ENCODE data around the gene PRX. TPM values are rescaled to one million over a fixed set of nuclear protein-coding genes. Genes with fewer than 3 reads are reported as not detected.
"Not testable (repeated sequence)": the region's sequence is repeated elsewhere in the genome, so short reads cannot be mapped to it uniquely, and the experiment has no call there.

Gene PRX
- total RNA-seq, 2 donors from 2014 or later: 0.77 to 1.6 TPM

GRCh38 chr19:40443131-40443999 lies 30.2 kb upstream of the PRX start:
- Mint-ChIP-seq H3K27ac (peak overlapping the region; percentile 89 to 98), H3K9me3 (no peaks in the 10 kb centered on the region), H3K36me3 (peaks cover 12 to 15% of the 10 kb centered on the region in 2 donors)
- ATAC-seq: peak; percentile 76 to 84
- DNase-seq (ENCODE audit: low spot score in 2 of 2): peak; percentile 96 to 98

GRCh38 chr19:40442328-40443130 lies 29.4 kb upstream of the PRX start:
- peak overlapping the region; percentile 89 to 95 for H3K27ac Mint-ChIP-seq
- no peak for DNase-seq (ENCODE audit: low spot score in 2 of 2)
- H3K9me3 Mint-ChIP-seq: no peaks in the 10 kb centered on the region
- ATAC-seq: no peak
- peaks cover 12 to 15% of the 10 kb centered on the region in 2 donors for H3K36me3 Mint-ChIP-seq

GRCh38 chr19:40441719-40442253 lies 28.6 kb upstream of the PRX start:
- H3K27ac Mint-ChIP-seq: peak overlapping the region; percentile 89 to 95
- ATAC-seq (no peak), DNase-seq (ENCODE audit: low spot score in 2 of 2) (no peak)
- H3K36me3 Mint-ChIP-seq: peaks cover 12 to 15% of the 10 kb centered on the region in 2 donors
- no peaks in the 10 kb centered on the region for H3K9me3 Mint-ChIP-seq

GRCh38 chr19:40438284-40438683 lies 25.1 kb upstream of the PRX start:
- Mint-ChIP-seq H3K27ac (peak overlapping the region in 1 of 2 donors; percentile 52), H3K36me3 (peaks cover 6 to 8% of the 10 kb centered on the region in 2 donors)
- ATAC-seq: no peak

GRCh38 chr19:40433391-40434216 lies 20.4 kb upstream of the PRX start:
- H3K27ac Mint-ChIP-seq: peak overlapping the region; percentile 95 to 99
- no peaks in the 10 kb centered on the region for H3K9me3 Mint-ChIP-seq
- peak; percentile 90 to 95 for ATAC-seq
- H3K36me3 Mint-ChIP-seq: peaks cover 0 to 7% of the 10 kb centered on the region in 2 donors
- DNase-seq (ENCODE audit: low spot score in 2 of 2): peak; percentile 48 to 65

More at GRCh38 chr19:40438284-40438683, 25.1 kb upstream of the PRX start:
- DNase-seq (ENCODE audit: low spot score in 2 of 2): no peak
- H3K9me3 Mint-ChIP-seq: no peaks in the 10 kb centered on the region

GRCh38 chr19:40432760-40433159 lies 19.6 kb upstream of the PRX start:
- ATAC-seq; H3K9me3 Mint-ChIP-seq; H3K36me3 Mint-ChIP-seq; DNase-seq (ENCODE audit: low spot score in 2 of 2): not testable (repeated sequence)
- peak overlapping the region; percentile 95 to 99 for H3K27ac Mint-ChIP-seq

GRCh38 chr19:40431698-40432097 lies 18.5 kb upstream of the PRX start:
- ATAC-seq: no peak
- no peak for DNase-seq (ENCODE audit: low spot score in 2 of 2)
- no peak overlapping the region for H3K27ac Mint-ChIP-seq
- H3K9me3 Mint-ChIP-seq: no peaks in the 10 kb centered on the region
- H3K36me3 Mint-ChIP-seq: peaks cover 0 to 7% of the 10 kb centered on the region in 2 donors

GRCh38 chr19:40430242-40430641 lies 17.1 kb upstream of the PRX start:
- not testable (repeated sequence) for DNase-seq (ENCODE audit: low spot score in 2 of 2); H3K9me3 Mint-ChIP-seq; H3K36me3 Mint-ChIP-seq; H3K27ac Mint-ChIP-seq; ATAC-seq

GRCh38 chr19:40428197-40428596 lies 15.0 kb upstream of the PRX start:
- peaks cover 9 to 12% of the 10 kb centered on the region in 2 donors for H3K36me3 Mint-ChIP-seq
- H3K27ac Mint-ChIP-seq; DNase-seq (ENCODE audit: low spot score in 2 of 2); ATAC-seq; H3K9me3 Mint-ChIP-seq: not testable (repeated sequence)

- H3K27ac Mint-ChIP-seq: peak within 1 kb of the TSS; percentile 95 to 97
- H3K36me3 Mint-ChIP-seq: peaks cover 14 to 20% of the 10 kb centered on the region in 2 donors
- ATAC-seq (peak; percentile 80 to 84), DNase-seq (ENCODE audit: low spot score in 2 of 2) (peak; percentile 100)
- H3K9me3 Mint-ChIP-seq: no peaks in the 10 kb centered on the region
These were observed 12.5 kb upstream of the PRX start, which contains the start of gene SERTAD1 for GRCh38 chr19:40425450-40426287. SERTAD1 (minus strand) TSS chr19:40425992; CDS start chr19:40423546, 2,446 bp downstream.

GRCh38 chr19:40424637-40425449 lies 11.7 kb upstream of the PRX start:
- Mint-ChIP-seq H3K9me3 (no peaks in the 10 kb centered on the region), H3K36me3 (peaks cover 14 to 20% of the 10 kb centered on the region in 2 donors), H3K27ac (peak overlapping the region; percentile 95)
- DNase-seq (ENCODE audit: low spot score in 2 of 2) (peak in 1 of 2 donors; percentile 15), ATAC-seq (no peak)

GRCh38 chr19:40423938-40424337 lies 10.8 kb upstream of the PRX start:
- H3K9me3 Mint-ChIP-seq: no peaks in the 10 kb centered on the region
- H3K27ac Mint-ChIP-seq: peak overlapping the region; percentile 73 to 95
- H3K36me3 Mint-ChIP-seq: peaks cover 14 to 20% of the 10 kb centered on the region in 2 donors
- ATAC-seq: no peak
- DNase-seq (ENCODE audit: low spot score in 2 of 2): no peak

- ATAC-seq: no peak
- H3K36me3 Mint-ChIP-seq: peaks cover 14 to 20% of the 10 kb centered on the region in 2 donors
- no peaks in the 10 kb centered on the region for H3K9me3 Mint-ChIP-seq
- H3K27ac Mint-ChIP-seq: peak overlapping the region; percentile 93 to 97
- DNase-seq (ENCODE audit: low spot score in 2 of 2): peak in 1 of 2 donors; percentile 60
These were observed 9.8 kb upstream of the PRX start for GRCh38 chr19:40422748-40423566.

Data from activated naive CD4-positive, alpha-beta T cell treated with anti-CD3 and anti-CD28 coated beads, Interleukin-2, amount 50 U/mL, for 72 hours (primary cell).